ENCODE results near the gene CD44.
"Not testable (repeated sequence)": the region's sequence is repeated elsewhere in the genome, so short reads cannot be mapped to it uniquely, and the experiment has no call there.

CD44 gene

GRCh38 chr11:35138943-35139721 is at the start of gene CD44:
Gene CD44 (plus strand): TSS chr11:35139171. CDS start chr11:35139304, 133 bp downstream.
- DNase-seq: peak; percentile 53 to 59

- no peak for DNase-seq
Observed at GRCh38 chr11:35089666-35090065, 49.3 kb upstream of the CD44 start.

GRCh38 chr11:35090125-35090524 is 48.8 kb upstream of the CD44 start:
- no peak for DNase-seq

GRCh38 chr11:35090991-35091390 is 48.0 kb upstream of the CD44 start:
- DNase-seq: not testable (repeated sequence)

GRCh38 chr11:35096723-35097122 is 42.2 kb upstream of the CD44 start:
- DNase-seq: no peak

- DNase-seq: no peak
Observed at GRCh38 chr11:35097814-35098455, 41.0 kb upstream of the CD44 start.

GRCh38 chr11:35098855-35099254 is 40.1 kb upstream of the CD44 start:
- no peak for DNase-seq

- no peak for DNase-seq
Observed at GRCh38 chr11:35099278-35100012, 39.5 kb upstream of the CD44 start.

DNA sequence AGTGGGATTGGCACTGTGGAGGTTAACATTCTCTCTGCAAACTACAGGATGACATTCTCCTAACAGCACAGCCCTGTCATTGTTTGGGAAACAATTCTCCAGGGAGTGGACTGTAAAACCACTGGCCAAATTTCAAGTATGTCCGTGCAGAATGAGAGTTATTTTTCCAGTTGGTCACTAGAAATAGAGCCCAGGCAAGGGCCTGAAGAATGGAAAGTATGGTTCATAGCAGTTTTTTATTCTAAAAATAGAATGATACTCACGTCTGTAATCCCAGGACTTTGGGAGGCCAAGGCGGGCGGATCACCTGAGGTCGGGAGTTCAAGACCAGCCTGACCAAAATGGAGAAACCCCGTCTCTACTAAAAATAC is 39.0 kb upstream of the CD44 start:
- no peak for DNase-seq

GRCh38 chr11:35101223-35101622 is 37.7 kb upstream of the CD44 start:
- DNase-seq: no peak

GRCh38 chr11:35102267-35102666 is 36.7 kb upstream of the CD44 start:
- DNase-seq: no peak

DNA sequence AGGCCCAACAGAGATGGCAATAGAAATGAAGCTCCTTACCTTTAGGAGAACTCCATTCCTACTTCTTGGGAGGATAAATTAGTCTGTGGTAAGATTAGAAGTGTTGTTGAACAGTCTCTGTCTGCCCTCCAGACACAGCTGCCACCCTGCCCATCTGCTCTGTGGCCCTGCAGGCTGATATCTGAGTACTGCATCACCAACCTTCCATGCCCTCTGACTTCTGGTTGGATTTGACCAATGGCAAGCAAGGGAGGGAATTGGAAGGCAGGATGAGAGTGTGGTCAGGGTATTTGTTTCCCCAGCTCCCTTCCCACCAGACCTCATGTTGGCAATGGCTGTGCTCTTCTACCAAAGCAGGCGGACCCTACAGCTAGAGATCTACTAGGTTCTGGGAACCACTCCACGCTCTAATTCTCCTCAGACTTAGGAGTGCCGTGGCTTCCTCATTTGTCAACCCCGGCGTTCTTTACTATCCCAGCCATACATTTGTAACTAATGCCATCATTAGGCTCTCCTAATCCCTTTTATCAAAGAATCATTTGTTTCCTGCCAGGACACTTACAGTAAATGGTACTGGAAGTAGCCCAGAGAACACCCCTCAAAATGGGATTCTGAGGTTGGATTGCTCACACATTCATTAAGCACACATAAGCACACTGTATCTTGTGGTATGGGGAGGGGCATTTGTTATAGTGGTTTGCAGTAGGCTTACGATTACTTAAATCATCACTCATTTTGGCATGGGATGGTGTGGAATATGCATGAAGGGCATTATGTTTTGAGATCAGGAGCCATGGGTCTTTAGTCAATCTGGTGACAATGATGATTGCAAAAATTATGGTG is 35.4 kb upstream of the CD44 start:
- DNase-seq: no peak

DNA sequence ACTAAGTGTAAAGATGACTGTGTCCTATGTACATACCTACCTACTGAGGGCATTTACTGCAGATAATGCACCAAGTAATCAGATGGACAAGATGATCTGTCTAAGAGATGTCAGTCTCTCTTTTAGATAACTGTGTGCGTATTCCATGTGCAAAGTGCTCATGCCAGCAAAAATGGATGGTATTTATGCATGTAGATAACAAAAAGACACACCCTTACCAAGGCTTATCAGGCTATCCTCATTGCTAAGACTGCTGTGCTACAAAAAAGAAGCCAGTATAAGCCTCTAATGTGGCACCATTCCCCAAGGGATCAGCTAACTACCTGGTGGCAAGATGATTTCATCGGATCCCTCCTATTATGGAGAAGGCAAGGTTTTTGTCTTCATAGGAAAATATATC is 34.3 kb upstream of the CD44 start:
- no peak for DNase-seq

GRCh38 chr11:35105319-35106079 is 33.5 kb upstream of the CD44 start:
- DNase-seq: no peak

- no peak for DNase-seq
Observed at GRCh38 chr11:35106595-35106994, 32.4 kb upstream of the CD44 start.

DNA sequence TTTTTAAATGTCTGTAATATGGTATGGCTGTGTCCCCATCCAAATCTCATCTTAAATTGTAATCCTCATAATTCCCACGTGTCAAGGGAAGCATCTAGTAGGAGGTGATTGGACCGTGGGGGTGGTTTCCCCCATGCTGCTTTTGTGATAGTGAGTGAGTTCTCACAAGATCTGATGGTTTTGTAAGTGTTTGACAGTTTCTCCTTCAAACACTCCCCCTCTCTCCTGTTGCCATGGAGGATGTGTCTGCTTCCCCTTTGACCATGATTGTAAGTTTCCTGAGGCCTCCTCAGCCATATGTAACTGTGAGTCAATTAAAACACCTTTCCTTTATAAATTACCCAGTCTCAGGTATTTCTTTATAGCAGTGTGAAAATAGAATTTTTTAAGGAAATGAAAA is 31.1 kb upstream of the CD44 start:
- DNase-seq: no peak

DNA sequence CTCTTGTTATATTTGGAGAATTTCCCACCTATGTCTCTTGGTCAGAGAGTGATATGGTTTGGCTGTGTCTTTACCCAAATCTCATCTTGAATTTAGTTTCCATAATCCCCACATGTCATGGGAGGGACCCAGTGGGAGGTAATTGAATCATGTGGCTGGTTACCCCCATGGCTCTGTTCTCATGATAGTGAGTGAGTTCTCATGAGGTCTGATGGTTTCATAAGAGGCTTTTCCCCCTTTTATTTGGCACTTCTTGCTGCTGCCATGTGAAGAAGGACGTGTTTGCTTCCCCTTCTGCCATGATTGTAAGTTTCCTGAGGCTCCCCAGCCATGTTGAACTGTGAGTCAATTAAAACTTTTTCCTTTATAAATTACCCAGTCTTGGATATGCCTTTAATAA is 30.6 kb upstream of the CD44 start:
- not testable (repeated sequence) for DNase-seq

GRCh38 chr11:35109041-35109440 is 29.9 kb upstream of the CD44 start:
- no peak for DNase-seq

DNA sequence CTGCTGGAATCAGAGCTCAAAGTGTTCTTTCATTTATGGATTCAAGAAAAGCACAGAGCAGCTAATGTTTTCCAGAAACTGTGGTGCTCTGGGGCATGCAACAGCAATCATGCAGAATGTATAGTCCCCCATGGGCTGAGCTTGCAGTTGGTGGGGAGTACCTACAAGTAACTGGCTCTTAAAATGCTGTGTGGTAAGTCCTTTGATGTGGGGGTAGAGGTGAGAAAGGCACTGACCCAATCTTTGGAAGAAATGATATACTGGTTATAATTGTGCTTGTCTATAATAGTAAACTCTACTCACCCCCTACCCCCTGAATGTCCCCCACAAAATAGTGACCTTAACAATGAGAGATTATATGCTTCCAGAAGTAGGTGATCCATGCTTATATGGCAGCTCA is 29.1 kb upstream of the CD44 start:
- no peak for DNase-seq

DNA sequence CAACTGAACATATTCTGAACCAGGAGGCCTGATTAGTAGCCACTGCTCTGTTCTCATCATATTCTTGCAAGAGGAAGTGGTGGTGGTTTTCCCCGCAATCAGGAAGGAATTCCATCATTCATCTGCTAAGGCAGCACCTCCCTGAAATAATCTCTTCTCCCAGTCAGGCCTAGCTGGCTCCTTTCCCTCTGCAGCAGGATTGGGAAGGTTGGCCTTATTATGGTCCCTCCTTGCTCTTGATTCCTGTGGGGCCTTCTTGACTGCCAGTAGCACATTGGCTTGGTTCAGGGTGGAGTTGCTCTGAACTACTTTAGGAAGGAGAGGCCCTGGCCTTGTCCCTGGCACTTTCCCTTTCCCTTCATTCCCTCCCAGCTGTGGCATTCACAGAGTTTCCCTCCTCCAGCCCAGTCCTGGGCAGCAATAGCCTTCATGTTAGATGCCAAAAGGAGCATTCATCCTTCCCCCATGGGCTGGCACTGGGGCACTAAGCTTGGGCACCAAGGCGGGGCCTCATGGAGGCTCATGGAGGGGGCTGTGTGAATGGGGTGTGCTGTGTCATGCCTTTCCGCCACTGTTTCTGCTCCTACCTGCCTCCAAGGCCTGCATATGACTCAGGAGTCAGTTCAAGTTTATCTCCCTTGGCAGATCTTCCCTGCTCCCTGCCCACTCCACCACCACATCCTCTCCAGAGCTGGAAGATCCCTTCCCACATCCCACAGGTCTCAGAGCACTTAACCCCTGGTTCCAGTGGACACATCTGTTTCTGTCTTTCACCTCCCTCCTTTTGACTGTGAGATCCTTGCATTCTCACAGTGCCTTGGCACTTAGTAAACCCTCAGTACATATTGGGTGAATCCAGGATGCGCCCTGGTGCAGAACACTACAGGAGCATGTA is 27.6 kb upstream of the CD44 start:
- DNase-seq: no peak
